IMR-90 (cell line): ENCODE data around the gene PPAT.

Experiments
- BHLHE40 ChIP-seq: fragments of 150-350 bp; IDR thresholded peaks from 2 replicates; pipeline ENCODE4 v1.6.1; 2016; ENCODE audit warnings: mild to moderate bottlenecking, low read depth, low read length
- CEBPB ChIP-seq: IDR thresholded peaks from 2 replicates; pipeline ENCODE4 v1.6.1; 2012; ENCODE audit warnings: low read depth, low read length, improper control_type of control experiment
- ELK1 ChIP-seq: fragments of 150-350 bp; IDR thresholded peaks from 2 replicates; pipeline ENCODE4 v1.6.1; 2016; ENCODE audit warnings: low read depth, mild to moderate bottlenecking, low read length, moderate library complexity, borderline replicate concordance
- FOS ChIP-seq: fragments of 150-350 bp; IDR thresholded peaks from 2 replicates; pipeline ENCODE4 v1.6.1; 2016; ENCODE audit warnings: low read depth, low read length
- MAFK ChIP-seq: IDR thresholded peaks from 2 replicates; pipeline ENCODE4 v1.6.1; 2012; ENCODE audit warnings: low read depth, low read length, improper control_type of control experiment
- MAZ ChIP-seq: IDR thresholded peaks from 2 replicates; pipeline ENCODE4 v1.6.1; 2012; ENCODE audit warnings: low read depth, mild to moderate bottlenecking, low read length, improper control_type of control experiment, moderate library complexity, borderline replicate concordance
- MXI1 ChIP-seq: IDR thresholded peaks from 2 replicates; pipeline ENCODE4 v1.6.1; 2012; ENCODE audit warnings: low read depth, mild to moderate bottlenecking, low read length, moderate library complexity, borderline replicate concordance
- POLR2A ChIP-seq: IDR thresholded peaks from 2 replicates; pipeline ENCODE4 v1.6.1; 2012; ENCODE audit warnings: mild to moderate bottlenecking, low read depth, low read length
- RAD21 ChIP-seq: IDR thresholded peaks from 2 replicates; pipeline ENCODE4 v1.6.1; 2012; ENCODE audit warnings: low read length, improper control_type of control experiment
- RCOR1 ChIP-seq: IDR thresholded peaks from 2 replicates; pipeline ENCODE4 v1.6.1; 2012; ENCODE audit warnings: mild to moderate bottlenecking, low read length, improper control_type of control experiment; ENCODE audit not compliant: insufficient replicate concordance
- RFX5 ChIP-seq: IDR thresholded peaks from 2 replicates; pipeline ENCODE4 v1.8.0; 2012; ENCODE audit warnings: low read depth, mild to moderate bottlenecking, low read length, moderate library complexity
- SMC3 ChIP-seq: fragments of 150-350 bp; IDR thresholded peaks from 2 replicates; pipeline ENCODE4 v1.6.1; 2016; ENCODE audit warnings: low read depth, mild to moderate bottlenecking, antibody characterized with exemption, low read length, moderate library complexity
- TF ChIP-seq, protein P1 (sequence below): conservative IDR thresholded peaks from 2 replicates; pipeline ENCODE4 v1.5.1; 2012; ENCODE audit warnings: mild to moderate bottlenecking, low read depth, low read length, improper control_type of control experiment
- TF ChIP-seq, protein P2 (sequence below): fragments of 150-350 bp; IDR thresholded peaks from 2 replicates; pipeline ENCODE4 v1.6.1; 2017; ENCODE audit warnings: mild to moderate bottlenecking, antibody characterized with exemption, low read length, low read depth

DNA sequence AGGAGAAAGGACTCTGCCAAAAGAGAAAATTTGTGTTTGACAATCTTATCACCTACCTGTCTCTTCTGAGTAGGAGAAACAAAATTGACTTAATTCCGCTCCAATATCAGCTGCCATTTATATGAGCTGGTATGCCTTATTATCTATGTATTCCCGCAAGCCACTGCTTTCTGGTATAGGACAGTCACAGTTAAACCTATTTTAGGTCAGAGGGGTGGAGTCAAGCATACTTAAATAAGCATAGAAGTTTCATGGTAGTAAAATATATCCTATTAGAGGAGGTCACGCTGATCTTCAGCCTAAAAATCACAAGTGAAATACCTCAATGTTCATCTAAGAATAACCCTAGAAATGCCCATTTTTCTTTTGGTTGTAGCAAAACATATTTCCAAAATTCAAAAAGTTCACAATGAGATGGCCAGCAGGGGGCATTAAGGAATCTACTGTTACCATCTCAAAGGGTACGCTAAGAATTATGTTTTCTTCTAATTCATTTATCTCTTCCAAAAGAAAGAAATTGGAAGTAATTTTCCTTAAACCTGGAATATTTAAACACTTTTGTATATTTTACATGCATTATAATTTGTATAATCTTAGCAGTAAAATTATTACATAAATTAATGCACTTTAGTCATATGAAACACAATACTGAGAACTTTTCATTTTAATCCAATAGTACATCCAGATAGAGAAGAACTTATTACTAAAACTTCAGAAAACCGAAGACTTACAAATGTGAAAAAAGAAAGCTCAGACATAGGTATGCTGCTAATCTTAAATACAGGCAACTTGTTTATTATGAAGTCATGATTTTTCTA, 10.5 kb downstream of the PPAT start:
- TF ChIP-seq, protein P1, sequence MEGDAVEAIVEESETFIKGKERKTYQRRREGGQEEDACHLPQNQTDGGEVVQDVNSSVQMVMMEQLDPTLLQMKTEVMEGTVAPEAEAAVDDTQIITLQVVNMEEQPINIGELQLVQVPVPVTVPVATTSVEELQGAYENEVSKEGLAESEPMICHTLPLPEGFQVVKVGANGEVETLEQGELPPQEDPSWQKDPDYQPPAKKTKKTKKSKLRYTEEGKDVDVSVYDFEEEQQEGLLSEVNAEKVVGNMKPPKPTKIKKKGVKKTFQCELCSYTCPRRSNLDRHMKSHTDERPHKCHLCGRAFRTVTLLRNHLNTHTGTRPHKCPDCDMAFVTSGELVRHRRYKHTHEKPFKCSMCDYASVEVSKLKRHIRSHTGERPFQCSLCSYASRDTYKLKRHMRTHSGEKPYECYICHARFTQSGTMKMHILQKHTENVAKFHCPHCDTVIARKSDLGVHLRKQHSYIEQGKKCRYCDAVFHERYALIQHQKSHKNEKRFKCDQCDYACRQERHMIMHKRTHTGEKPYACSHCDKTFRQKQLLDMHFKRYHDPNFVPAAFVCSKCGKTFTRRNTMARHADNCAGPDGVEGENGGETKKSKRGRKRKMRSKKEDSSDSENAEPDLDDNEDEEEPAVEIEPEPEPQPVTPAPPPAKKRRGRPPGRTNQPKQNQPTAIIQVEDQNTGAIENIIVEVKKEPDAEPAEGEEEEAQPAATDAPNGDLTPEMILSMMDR = peak; percentile 65
- no peak for TF ChIP-seq POLR2A
- peak; percentile 63 for TF ChIP-seq SMC3
- TF ChIP-seq MXI1 = no peak
- TF ChIP-seq BHLHE40 = no peak
- TF ChIP-seq CEBPB = no peak
- TF ChIP-seq RFX5 = no peak
- peak; percentile 53 for TF ChIP-seq RAD21
- TF ChIP-seq MAFK = no peak
- TF ChIP-seq ELK1 = no peak
- TF ChIP-seq, protein P2, sequence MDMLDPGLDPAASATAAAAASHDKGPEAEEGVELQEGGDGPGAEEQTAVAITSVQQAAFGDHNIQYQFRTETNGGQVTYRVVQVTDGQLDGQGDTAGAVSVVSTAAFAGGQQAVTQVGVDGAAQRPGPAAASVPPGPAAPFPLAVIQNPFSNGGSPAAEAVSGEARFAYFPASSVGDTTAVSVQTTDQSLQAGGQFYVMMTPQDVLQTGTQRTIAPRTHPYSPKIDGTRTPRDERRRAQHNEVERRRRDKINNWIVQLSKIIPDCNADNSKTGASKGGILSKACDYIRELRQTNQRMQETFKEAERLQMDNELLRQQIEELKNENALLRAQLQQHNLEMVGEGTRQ = no peak
- TF ChIP-seq RCOR1 = no peak
- no peak for TF ChIP-seq MAZ
- TF ChIP-seq FOS = no peak
